ENCODE results near the gene MINDY1. TPM values are rescaled to one million over a fixed set of nuclear protein-coding genes. Genes with fewer than 3 reads are reported as not detected.

Gene MINDY1
- total and polyA plus RNA-seq, 2 experiments from 2014 or later, result 11.5 to 35.6 TPM

DNA sequence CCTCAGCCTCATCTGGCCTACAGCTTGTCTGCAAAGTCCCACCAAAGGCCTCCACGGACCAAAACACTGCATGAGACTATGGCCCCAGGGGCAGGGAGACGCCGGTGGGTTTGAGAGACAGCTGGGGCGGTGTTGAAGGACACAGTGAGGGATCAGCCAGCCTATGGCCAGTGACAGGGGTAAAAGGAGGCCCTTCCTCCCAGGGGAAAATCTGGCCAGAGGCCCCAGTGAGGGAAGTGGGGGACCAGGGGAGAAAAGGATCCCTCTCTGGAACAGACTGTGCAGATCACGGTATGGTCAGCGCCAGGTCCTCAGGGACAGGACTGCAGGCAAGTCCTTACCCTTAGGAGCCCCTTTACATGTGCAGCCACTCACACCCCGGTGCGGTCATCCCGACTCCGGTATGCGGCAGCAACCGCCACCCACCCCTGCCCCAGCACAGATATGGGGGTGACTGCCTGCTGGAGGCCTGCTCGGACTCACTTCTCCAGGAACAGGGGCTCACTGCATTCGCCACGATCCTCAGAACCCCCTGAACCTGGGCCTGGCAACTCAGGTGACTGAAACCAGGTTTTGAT, 33.4 kb downstream of the MINDY1 start:
- Histone ChIP-seq H3K9me3 (ENCODE audit: low read depth) (no peaks in the 10 kb centered on the region), H3K36me3 (peaks cover 7% of the 10 kb centered on the region), H3K27ac (peak overlapping the region; percentile 99), H3K4me1 (ENCODE audit: low read depth) (peaks cover 39% of the 10 kb centered on the region), H3K4me3 (peak overlapping the region; percentile 97), H3K27me3 (no peaks in the 10 kb centered on the region)
- TF ChIP-seq, protein P1, sequence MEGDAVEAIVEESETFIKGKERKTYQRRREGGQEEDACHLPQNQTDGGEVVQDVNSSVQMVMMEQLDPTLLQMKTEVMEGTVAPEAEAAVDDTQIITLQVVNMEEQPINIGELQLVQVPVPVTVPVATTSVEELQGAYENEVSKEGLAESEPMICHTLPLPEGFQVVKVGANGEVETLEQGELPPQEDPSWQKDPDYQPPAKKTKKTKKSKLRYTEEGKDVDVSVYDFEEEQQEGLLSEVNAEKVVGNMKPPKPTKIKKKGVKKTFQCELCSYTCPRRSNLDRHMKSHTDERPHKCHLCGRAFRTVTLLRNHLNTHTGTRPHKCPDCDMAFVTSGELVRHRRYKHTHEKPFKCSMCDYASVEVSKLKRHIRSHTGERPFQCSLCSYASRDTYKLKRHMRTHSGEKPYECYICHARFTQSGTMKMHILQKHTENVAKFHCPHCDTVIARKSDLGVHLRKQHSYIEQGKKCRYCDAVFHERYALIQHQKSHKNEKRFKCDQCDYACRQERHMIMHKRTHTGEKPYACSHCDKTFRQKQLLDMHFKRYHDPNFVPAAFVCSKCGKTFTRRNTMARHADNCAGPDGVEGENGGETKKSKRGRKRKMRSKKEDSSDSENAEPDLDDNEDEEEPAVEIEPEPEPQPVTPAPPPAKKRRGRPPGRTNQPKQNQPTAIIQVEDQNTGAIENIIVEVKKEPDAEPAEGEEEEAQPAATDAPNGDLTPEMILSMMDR (IDR thresholded peaks at IDR 0.05; ENCODE audit: low read depth, low read length), result no peak
- DNase-seq (ENCODE audit: low read depth in 1 of 2, low spot score in 1 of 2), result no peak

DNA sequence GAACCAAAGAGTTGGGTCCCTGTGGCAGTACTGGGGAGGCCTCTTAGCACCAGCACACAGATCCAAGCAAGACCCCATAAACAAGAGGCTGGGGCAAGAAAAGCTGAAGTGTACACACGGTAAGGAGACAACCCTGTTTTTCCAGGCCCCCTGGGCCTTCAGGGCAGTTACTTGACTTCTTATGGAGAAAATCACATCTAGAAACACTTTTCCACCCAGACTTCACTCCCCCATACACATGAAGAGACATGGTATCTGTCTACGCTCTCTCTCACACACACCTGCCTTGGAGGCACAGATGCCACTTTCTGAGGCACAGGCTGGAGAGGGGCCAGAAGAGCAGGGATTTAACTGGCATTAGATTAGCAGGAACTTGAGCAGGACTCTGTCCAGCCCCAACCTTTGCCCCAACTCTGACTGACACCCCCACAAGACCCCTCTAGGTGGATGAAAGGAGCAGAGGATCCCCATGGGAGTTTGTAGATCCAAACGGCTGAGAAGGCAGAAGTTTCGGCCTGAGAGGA, 34.2 kb downstream of the MINDY1 start:
- H3K9me3 ChIP-seq (ENCODE audit: low read depth), result no peaks in the 10 kb centered on the region

DNA sequence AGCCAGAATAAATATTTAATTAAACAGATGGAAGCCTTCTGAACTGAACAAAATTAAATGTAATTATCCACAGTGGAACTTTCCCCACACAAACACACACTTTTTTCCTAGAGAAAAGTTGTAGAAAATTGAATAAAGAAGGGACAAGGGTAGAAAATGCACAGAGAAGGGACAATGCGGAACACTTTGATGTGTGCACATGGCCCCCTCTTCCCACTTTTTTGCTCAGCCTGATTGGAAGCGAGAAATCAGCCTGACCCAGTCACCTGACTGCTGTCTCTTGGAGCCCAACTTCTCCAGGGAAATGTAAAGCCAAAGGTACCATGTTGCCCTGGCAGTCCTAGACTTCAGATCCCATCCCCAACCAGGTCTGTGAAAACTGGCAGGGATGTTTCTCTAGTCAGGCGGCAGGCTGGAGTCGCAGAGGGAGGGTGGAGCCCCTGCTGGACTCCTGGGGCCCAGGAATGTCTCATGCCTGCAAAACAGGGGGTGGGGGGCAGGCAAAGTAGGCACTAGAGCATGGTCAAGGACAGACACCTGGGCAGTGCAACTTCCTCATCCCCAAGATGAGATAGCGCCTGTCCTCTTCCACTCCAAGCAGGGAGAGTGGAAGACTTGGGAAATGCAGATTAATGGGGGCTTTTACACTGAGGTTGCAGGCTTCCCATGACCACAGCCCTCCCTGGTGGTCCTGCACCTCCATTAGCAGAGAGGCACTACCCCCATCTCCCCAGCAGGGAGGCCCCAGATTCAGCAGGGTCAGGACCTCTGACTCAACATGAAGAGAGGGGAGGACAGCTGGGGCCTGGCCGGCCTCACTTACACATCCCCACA, 34.9 kb downstream of the MINDY1 start:
- DNase-seq (ENCODE audit: low read depth in 1 of 2, low spot score in 1 of 2), result peak in 1 of 2 donors; percentile 33
- H3K36me3 ChIP-seq, result peaks cover 22% of the 10 kb centered on the region
- peak overlapping the region; percentile 5 for H3K4me3 ChIP-seq
- H3K27ac ChIP-seq, result peak overlapping the region; percentile 99
- peaks cover 34% of the 10 kb centered on the region for H3K4me1 ChIP-seq (ENCODE audit: low read depth)
- TF ChIP-seq, protein P1 (IDR thresholded peaks at IDR 0.05; ENCODE audit: low read depth, low read length), result no peak
- H3K27me3 ChIP-seq, result no peaks in the 10 kb centered on the region
- H3K9me3 ChIP-seq (ENCODE audit: low read depth), result no peaks in the 10 kb centered on the region

More for the DNA sequence above, 34.2 kb downstream of the MINDY1 start:
- H3K4me3 ChIP-seq, result peak overlapping the region; percentile 5
- H3K27ac ChIP-seq, result peak overlapping the region; percentile 99
- TF ChIP-seq, protein P1 (IDR thresholded peaks at IDR 0.05; ENCODE audit: low read depth, low read length), result no peak
- H3K27me3 ChIP-seq, result no peaks in the 10 kb centered on the region
- DNase-seq (ENCODE audit: low read depth in 1 of 2, low spot score in 1 of 2), result no peak
- peaks cover 15% of the 10 kb centered on the region for H3K36me3 ChIP-seq
- H3K4me1 ChIP-seq (ENCODE audit: low read depth), result peaks cover 38% of the 10 kb centered on the region

DNA sequence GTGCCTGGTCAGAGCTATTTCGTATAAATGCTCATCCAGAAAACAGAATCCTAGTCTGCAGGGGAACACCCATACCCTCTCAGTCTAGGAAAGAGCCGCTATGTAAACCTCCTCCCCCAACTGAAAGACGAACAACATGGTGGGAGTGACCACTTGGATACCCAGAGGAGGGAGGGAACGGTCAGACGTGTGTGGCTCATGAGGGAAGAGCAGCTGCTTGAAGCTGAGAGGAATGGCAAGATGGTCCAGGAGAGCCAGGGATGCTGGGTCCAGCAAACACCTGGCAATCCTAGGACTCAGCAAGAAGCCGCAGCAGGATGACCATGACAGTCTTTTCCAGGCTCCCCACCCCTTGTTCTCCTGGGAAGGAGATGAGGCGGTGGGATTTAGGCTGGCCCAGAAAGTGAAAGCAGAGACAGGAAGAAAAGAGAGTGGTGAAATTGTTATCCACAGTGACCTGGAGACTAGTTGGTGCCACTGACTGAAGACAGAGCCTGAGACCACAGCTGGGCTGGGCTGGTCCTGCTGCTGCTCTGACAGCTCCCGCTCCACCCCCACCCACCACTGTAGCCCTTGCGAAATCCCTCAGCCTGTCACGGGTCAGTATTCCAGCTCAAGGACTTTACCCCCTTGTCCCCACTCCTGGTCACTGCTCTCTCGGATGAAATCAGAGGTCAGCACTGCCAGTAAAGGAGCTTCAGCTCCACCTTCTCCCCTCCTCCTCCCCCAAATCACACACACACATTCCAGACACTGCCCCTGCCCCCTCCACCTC, 35.7 kb downstream of the MINDY1 start:
- Histone ChIP-seq H3K4me3 (no peak overlapping the region), H3K27me3 (no peaks in the 10 kb centered on the region), H3K27ac (peak overlapping the region; percentile 99), H3K9me3 (ENCODE audit: low read depth) (no peaks in the 10 kb centered on the region), H3K36me3 (peaks cover 30% of the 10 kb centered on the region), H3K4me1 (ENCODE audit: low read depth) (peaks cover 34% of the 10 kb centered on the region)
- TF ChIP-seq, protein P1 (IDR thresholded peaks at IDR 0.05; ENCODE audit: low read depth, low read length), result no peak
- peak; percentile 75 to 76 for DNase-seq (ENCODE audit: low read depth in 1 of 2, low spot score in 1 of 2)

DNA sequence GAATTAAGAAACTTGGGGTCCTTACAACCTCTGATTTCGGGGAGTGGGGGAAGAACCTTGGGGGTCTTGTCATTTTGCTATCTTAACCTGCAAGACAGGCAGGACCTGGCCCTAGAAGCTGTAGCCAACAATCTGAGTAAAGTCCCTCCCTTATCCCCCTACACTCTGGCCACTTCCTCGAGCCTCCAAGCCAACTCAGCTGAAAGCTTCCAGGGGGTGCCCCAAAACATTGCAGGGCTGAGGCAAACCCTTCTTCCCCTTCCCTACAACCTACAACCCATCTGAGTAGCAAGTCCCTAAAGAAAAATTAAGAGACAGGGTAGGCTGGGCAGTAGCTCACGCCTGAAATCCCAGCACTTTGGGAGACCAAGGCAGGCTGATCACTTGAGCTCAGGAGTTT, 37.1 kb downstream of the MINDY1 start:
- Histone ChIP-seq H3K9me3 (ENCODE audit: low read depth) (no peaks in the 10 kb centered on the region), H3K36me3 (peaks cover 42% of the 10 kb centered on the region), H3K27me3 (no peaks in the 10 kb centered on the region), H3K27ac (no peak overlapping the region), H3K4me3 (no peak overlapping the region), H3K4me1 (ENCODE audit: low read depth) (peaks cover 34% of the 10 kb centered on the region)
- TF ChIP-seq, protein P1 (IDR thresholded peaks at IDR 0.05; ENCODE audit: low read depth, low read length), result no peak
- no peak for DNase-seq (ENCODE audit: low read depth in 1 of 2, low spot score in 1 of 2)

All from cardiac muscle cell (in vitro differentiated cells and primary cell).